Panc1 (cell line): Measurements from ENCODE around the gene IL1R1.

Experiments used
- CTCF ChIP-seq: fragments of 450-650 bp; IDR thresholded peaks from 2 replicates; pipeline ENCODE4 v1.5.1; 2017; ENCODE audit warnings: mild to moderate bottlenecking
- POLR2AphosphoS5 ChIP-seq: IDR thresholded peaks from 2 replicates; pipeline ENCODE4 v1.6.1; 2012; ENCODE audit warnings: mild to moderate bottlenecking, low read depth, low read length, moderate library complexity
- REST ChIP-seq, 2 experiments: IDR thresholded peaks; 2 replicates each; pipeline ENCODE4 v1.6.1; 2011 to 2012; ENCODE audit warnings: low read depth in 2 of 2, control low read depth in 1 of 2, low read length in 1 of 2, mild to moderate bottlenecking in 1 of 2, moderate library complexity in 1 of 2; ENCODE audit not compliant: insufficient read depth in 1 of 2

- TF ChIP-seq CTCF: no peak
- no peak for TF ChIP-seq REST (IDR thresholded peaks at IDR 0.05; ENCODE audit: insufficient read depth in 1 of 2, low read depth in 2 of 2, low read length in 1 of 2)
- TF ChIP-seq POLR2AphosphoS5: no peak
These were observed 40.5 kb upstream of the IL1R1 start for GRCh38 chr2:102101849-102102635.
